GM21526 (cell line): ENCODE measurements around the gene C2CD2.

Experiments
- ATAC-seq: cut with Tn5 transposase; IDR thresholded peaks from one replicate; pipeline ENCODE4 v1.9.1; 2021; ENCODE audit warnings: moderate library complexity; ENCODE audit not compliant: unreplicated experiment, low FRiP score

The C2CD2 gene

GRCh38 chr21:41894511-41894910, 59.3 kb downstream of the C2CD2 start:
- no peak for ATAC-seq

GRCh38 chr21:41892726-41893125, 61.1 kb downstream of the C2CD2 start:
- no peak for ATAC-seq

GRCh38 chr21:41891132-41891531, 62.7 kb downstream of the C2CD2 start:
- no peak for ATAC-seq

GRCh38 chr21:41890355-41890754, 63.5 kb downstream of the C2CD2 start:
- ATAC-seq: no peak

- no peak for ATAC-seq
Observed at GRCh38 chr21:41888749-41889376, 65.0 kb downstream of the C2CD2 start.

- ATAC-seq: no peak
Observed at GRCh38 chr21:41887667-41888066, 66.2 kb downstream of the C2CD2 start.

- no peak for ATAC-seq
Observed at GRCh38 chr21:41886328-41886727, 67.5 kb downstream of the C2CD2 start.

- ATAC-seq: no peak
Observed at GRCh38 chr21:41885341-41886024, 68.3 kb downstream of the C2CD2 start.

GRCh38 chr21:41884501-41885030, 69.3 kb downstream of the C2CD2 start:
- no peak for ATAC-seq

GRCh38 chr21:41883582-41883981, 70.2 kb downstream of the C2CD2 start:
- ATAC-seq: no peak

GRCh38 chr21:41881051-41881450, 72.8 kb downstream of the C2CD2 start:
- ATAC-seq: no peak

GRCh38 chr21:41880153-41880552, 73.7 kb downstream of the C2CD2 start:
- no peak for ATAC-seq

GRCh38 chr21:41879190-41879998, 74.4 kb downstream of the C2CD2 start, which contains the start of gene PRDM15:
Gene PRDM15, minus strand, starts transcription at chr21:41879344. Its CDS starts 18,981 bp downstream, at chr21:41860363.
- ATAC-seq: peak; percentile 45

- peak; percentile 39 for ATAC-seq
Observed at GRCh38 chr21:41878831-41879189, 75.0 kb downstream of the C2CD2 start.

GRCh38 chr21:41877901-41878830, 75.7 kb downstream of the C2CD2 start:
- peak; percentile 36 for ATAC-seq

- no peak for ATAC-seq
Observed at GRCh38 chr21:41876928-41877652, 76.7 kb downstream of the C2CD2 start.

- ATAC-seq: no peak
Observed at GRCh38 chr21:41876396-41876795, 77.4 kb downstream of the C2CD2 start.

GRCh38 chr21:41875086-41875485, 78.7 kb downstream of the C2CD2 start:
- ATAC-seq: no peak

GRCh38 chr21:41874611-41875010, 79.2 kb downstream of the C2CD2 start:
- no peak for ATAC-seq
